HG03565 (cell line): ENCODE results near the gene ZIC1.

Experiments used
- ATAC-seq: cut with Tn5 transposase; IDR thresholded peaks from one replicate; pipeline ENCODE4 v1.9.1; 2021; ENCODE audit warnings: mild to moderate bottlenecking, moderate library complexity; ENCODE audit not compliant: unreplicated experiment

ZIC1 gene

GRCh38 chr3:147409143-147410115 is at the start of gene ZIC1:
TSS of gene ZIC1 (plus strand) at chr3:147409365. CDS start at chr3:147410113, 748 bp downstream.
- no peak for ATAC-seq

GRCh38 chr3:147360051-147360439 is 49.1 kb upstream of the ZIC1 start:
- ATAC-seq, result no peak

- ATAC-seq, result no peak
Measured at GRCh38 chr3:147360646-147361453, 48.3 kb upstream of the ZIC1 start.

- ATAC-seq, result peak; percentile 69
Measured at GRCh38 chr3:147361454-147362420, 47.4 kb upstream of the ZIC1 start.

GRCh38 chr3:147364771-147365170 is 44.4 kb upstream of the ZIC1 start:
- no peak for ATAC-seq

GRCh38 chr3:147365196-147366115 is 43.7 kb upstream of the ZIC1 start:
- no peak for ATAC-seq

- ATAC-seq, result no peak
Measured at GRCh38 chr3:147367676-147368075, 41.5 kb upstream of the ZIC1 start.

- ATAC-seq, result no peak
Measured at GRCh38 chr3:147368151-147368550, 41.0 kb upstream of the ZIC1 start.

GRCh38 chr3:147368561-147369221 is 40.5 kb upstream of the ZIC1 start:
- no peak for ATAC-seq

- no peak for ATAC-seq
Measured at GRCh38 chr3:147369231-147369630, 39.9 kb upstream of the ZIC1 start.

- no peak for ATAC-seq
Measured at GRCh38 chr3:147369661-147370123, 39.5 kb upstream of the ZIC1 start.

- ATAC-seq, result no peak
Measured at GRCh38 chr3:147370349-147370748, 38.8 kb upstream of the ZIC1 start.

GRCh38 chr3:147371140-147371539 is 38.0 kb upstream of the ZIC1 start:
- no peak for ATAC-seq

- ATAC-seq, result no peak
Measured at GRCh38 chr3:147371771-147372340, 37.3 kb upstream of the ZIC1 start.

GRCh38 chr3:147372525-147373027 is 36.6 kb upstream of the ZIC1 start:
- ATAC-seq, result no peak

- no peak for ATAC-seq
Measured at GRCh38 chr3:147373301-147373700, 35.9 kb upstream of the ZIC1 start.

- no peak for ATAC-seq
Measured at GRCh38 chr3:147377412-147378367, 31.5 kb upstream of the ZIC1 start.
